HG02885 (cell line): ENCODE data around the gene OR8D1.

Experiments
- ATAC-seq: cut with Tn5 transposase; IDR thresholded peaks from one replicate; pipeline ENCODE4 v1.9.1; 2021; ENCODE audit warnings: mild to moderate bottlenecking; ENCODE audit not compliant: unreplicated experiment, poor library complexity

OR8D1 gene

GRCh38 chr11:124313849-124314248, at the start of gene OR8D1:
Gene OR8D1 (minus strand): TSS chr11:124313949. CDS start chr11:124310766, 3,183 bp downstream.
- ATAC-seq = no peak

- ATAC-seq = no peak
Observed at GRCh38 chr11:124359566-124359965, 45.8 kb upstream of the OR8D1 start.

DNA sequence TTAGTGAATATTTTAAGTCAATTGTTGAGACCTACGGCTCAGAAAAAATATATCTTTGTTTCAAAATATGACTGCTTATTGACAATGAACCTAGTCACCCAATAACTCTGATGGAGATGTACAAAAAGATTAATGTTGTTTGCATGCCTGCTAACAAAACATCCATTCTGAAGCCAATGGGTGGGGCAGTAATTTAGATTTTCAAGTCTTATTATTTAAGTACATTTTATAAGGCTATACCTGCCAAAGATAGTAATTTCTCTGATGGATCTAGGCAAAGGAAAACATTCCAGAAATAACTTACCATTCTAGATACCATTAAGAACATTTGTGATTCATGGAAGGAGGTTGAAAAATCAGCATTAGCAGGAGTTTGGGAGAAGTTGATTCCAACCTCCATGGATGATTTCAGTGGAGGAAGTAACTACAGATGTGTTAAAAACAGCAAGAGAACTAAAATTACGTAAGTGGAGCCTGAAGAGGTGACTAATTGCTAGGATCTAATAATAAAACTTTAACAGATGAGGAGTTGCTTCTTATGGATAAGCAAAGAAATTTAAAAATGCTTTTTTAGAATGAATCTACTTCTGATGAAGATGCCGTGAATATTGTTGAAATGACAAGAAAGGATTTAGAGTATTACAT, 32.7 kb upstream of the OR8D1 start:
- no peak for ATAC-seq

DNA sequence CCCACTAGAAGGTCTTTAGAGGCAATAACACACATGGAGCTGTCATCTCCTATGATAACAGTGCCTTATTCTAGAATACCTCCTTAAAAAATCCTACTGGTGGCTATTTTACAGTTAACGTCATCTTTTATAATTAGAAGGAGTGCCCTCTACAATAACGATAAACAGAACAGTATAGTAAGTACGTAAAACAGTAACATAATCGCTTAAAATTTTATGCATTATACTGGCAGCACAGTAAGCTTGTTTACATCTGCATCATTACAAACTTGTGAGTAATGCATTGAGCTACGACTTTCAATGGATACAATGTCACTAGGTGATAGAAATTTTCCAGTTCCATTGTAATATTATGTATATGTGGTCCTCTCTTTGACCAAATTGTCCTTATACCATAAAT, 30.6 kb upstream of the OR8D1 start:
- no peak for ATAC-seq

- ATAC-seq = no peak
Observed at GRCh38 chr11:124340142-124340447, 26.3 kb upstream of the OR8D1 start.

DNA sequence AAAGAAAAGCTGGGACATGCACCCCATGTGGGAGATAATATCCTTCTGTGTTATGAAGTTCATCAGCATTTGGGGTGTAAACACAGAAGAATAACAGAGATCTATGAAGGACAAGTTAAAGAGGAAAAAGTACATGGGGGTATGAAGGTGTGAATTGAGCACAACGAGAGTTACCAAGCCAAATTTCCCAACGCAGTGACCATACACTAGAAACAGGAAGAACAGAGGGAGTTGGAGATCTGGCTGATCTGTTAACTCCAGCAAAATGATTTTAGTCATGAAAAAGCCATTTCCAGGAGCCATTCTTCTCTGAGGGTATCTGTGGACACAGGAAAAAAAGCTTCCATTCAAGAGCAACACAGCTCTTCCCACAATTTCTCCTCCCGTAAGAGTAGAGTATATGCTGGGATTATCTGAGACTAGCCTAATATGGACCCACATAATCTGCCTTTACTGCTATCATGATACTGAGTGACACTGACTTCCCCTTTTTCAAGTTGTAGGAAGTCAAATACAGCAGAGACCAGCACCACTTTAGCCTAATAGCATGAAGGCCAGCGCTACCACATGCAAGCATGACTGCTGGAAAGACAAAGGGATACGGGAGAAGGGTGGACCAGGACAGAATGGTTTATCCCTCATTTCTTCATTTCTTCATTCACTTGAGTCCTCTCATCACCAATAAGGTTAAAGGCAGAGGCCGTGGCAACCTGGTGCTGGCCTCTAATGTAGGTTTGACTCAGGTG, 25.8 kb upstream of the OR8D1 start:
- no peak for ATAC-seq

GRCh38 chr11:124331873-124332272, 18.1 kb upstream of the OR8D1 start:
- no peak for ATAC-seq

DNA sequence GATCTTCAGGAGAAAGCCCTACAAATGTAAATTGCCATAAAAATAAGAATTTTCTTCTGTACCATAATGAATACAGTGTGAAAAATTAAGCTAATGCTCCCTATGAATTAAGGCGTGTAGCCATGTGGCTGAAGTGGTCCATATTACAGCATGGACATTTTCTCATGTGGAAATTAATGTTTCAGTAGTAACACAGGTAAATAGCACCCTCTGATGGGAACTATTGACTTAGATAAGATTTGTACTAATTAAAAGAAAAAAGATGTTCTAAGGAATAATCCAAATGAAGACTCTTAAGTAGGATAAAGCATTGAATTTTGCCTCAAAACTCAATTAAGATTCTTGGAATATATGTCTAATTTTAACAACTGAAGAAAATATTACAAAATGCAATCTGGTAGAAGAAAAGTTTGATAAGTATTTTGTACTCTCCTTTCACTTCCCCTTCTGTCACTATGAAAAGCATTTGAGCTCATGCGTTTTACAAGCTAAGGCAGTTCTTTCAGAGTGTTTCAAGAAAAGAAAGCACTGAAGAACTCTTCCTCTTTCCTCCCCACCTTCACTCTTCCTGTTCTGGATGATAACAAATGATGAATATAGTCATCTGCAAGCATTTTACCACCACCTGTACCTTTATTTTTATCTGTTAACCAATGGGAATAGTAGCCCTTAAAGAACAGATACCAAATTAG, 16.2 kb upstream of the OR8D1 start:
- ATAC-seq = peak; percentile 98

GRCh38 chr11:124327775-124328174, 14.0 kb upstream of the OR8D1 start:
- ATAC-seq = no peak

DNA sequence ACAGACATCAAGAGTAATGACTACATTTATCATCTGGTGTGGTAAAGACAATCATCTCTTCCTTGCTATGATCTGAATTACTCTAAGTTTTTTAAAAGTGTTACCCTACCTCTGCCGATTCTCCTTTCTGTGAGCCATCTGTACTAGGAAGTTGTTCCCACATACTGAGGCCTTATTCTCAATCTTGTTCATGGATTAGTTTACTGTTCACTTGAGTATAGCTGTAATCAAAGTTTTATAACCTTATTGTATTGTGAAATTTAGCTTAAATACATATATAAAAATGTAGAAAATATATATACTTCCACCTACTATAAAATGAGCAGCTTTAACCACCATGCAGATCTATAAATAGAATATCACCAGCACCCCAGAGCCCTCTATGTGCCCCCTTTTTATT, 8.6 kb upstream of the OR8D1 start:
- no peak for ATAC-seq

DNA sequence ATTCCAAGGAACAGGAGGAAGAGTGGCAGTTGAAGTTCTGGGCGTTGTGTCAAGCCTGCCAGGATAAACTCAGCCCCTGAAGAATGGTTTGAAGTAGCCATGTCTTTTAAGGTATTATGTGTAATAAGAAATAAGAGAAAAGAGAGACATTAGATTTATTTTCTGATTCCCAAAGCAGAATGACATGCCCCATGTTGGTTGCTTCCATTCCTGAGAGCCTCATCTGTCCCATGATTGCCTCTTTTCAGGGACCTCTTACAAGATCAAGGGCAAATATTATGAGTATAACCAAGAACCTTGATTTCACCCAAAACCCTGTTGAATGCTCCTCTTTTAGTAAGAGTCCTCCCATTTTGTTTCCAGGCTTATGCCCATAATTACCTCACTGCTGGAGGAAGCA, 6.3 kb upstream of the OR8D1 start, which contains the start of gene OR8D2:
Gene OR8D2, minus strand, starts transcription at position 101 of the 400 bp plus-strand sequence. Its CDS starts 0 bp downstream, at position 101.
- ATAC-seq = no peak

GRCh38 chr11:124315052-124315451, 1.3 kb upstream of the OR8D1 start:
- no peak for ATAC-seq

DNA sequence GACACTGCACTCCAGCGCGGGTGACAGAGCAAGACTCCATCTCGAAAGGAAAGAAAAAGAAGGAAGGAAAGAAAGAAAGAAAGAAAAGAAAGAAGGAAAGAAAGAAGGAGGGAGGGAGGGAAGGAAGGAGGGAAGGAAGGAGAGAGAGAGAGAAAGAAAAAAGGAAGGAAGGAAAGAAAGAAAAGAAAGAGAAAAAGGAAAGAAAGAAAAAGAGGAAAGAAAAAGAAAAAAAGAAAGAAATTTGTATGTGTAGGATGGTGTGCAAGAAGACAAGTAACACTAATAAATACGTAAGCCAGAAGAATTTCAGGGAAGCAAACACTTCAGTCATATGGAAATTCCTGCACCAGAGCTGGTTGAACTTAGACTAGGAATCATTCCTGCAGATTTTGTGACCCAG, 618 bp downstream of the OR8D1 start:
- ATAC-seq = no peak

DNA sequence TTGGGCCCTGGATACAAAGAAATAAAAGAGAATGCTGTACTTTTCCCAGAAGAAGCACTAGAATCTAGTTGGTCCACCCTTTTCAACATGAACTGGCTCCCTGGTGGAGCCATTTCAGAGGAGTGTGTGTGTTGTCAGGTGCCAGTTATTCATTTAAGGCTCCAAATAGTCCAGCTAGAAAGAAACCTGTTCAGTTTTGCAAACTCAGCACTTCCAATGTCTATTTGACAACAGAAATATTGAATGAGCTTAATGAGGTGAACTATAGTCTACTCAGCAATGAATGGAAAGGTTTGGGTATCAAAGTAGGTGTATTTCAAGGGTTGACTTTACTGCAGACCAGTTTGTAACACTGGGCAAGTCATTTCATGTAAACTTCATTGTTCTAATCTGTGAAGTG, 2.1 kb downstream of the OR8D1 start:
- ATAC-seq = no peak

DNA sequence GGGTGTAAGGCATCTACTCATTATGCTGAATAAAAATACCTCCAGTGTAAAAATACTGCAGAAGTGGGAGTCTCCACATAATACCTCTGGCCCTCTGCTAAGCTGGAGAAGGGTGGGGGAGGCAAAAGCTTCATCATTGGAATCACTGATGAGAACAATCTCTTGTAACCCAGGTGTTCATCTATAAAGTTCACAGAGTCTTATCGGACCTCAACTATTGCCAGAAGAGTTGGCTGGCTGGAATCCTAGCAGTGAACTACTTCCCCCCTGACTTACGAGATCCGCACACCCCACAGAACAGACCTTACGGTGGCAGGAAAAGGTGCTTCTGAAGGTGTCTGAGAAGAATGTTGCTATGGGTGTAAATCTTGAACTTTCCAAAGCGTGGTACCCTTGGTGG, 2.5 kb downstream of the OR8D1 start:
- no peak for ATAC-seq

- no peak for ATAC-seq
Observed at GRCh38 chr11:124310721-124311120, 3.0 kb downstream of the OR8D1 start.

DNA sequence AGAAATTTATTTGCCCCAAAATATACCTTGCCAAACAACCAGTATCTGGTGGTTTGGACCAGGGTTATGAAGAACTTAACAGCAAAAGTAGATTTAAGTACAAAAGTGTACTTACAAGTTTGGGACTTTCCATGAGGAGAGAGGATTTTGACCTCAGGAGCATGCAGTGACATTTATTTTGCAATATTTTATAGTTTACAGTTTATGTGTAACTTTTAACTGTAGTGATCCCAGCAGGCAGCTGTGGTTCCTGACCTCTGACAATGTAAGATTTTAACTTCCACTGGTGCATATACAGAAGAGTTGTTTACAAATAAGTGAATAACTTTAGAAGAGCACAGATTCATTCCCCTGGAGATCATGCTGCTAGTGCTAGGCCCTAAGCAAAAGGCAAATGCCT, 6.7 kb downstream of the OR8D1 start:
- ATAC-seq = no peak

- ATAC-seq = no peak
Observed at GRCh38 chr11:124302347-124303125, 11.2 kb downstream of the OR8D1 start.

DNA sequence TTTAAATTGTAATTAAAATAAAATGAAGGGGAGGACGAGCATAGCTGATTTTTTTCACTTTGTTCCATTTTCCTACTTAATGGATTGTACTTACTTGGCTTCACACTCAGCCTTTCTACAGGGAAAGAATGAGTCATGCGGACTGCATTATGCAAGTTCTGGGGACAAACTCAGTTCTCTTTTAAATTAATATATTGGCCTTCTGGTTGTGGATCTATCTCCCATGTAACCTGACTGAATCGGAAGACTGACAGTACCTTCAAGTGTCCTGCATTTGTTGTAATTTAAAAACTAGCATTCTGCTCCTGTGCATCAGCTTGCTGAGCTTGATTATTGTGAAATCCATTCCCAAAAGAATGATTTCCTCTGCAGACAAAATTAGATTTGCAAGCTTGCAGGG, 12.2 kb downstream of the OR8D1 start:
- no peak for ATAC-seq

DNA sequence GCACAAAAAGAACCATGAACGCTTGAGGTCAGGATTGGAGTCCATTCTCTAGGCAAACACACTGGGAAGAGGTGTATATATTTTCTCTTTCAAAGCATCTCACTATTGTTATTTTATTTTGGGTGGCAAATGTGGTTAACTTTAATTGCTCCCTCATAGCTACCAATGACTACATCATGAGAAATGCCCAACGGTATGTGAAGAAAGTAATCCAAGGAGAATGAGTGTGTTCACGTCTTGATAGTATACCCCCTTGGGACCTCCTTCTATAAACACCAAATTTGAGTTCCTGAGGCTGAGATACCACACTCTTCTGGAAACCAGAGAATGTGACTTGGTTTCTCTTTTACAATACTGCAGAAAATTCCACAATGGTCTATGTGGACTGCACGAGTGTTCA, 15.8 kb downstream of the OR8D1 start:
- ATAC-seq = no peak

DNA sequence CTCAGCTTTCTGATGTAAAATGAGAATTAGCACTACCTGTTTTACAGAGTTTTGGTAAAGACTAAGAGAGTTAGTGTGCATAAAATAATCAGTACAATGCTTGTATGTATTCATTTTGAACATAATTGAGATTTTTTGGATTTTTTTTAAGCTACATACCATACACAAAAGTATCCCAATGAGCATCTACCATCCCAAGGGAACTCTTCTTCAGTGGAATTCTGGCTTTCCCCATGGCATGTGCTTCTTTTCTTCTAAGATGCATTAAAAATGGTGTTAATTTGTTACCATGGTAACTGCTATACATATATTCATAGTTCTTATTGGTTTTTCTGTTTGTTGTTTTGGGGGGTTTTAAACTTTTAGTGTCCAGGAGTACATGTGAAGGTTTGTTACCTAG, 17.7 kb downstream of the OR8D1 start:
- ATAC-seq = no peak
